MM.1S (cell line): ENCODE results near the gene NHP2.

ENCODE experiments used
- EZH2 ChIP-seq: fragments of 300-600 bp; sonication (generic); optimal IDR thresholded peaks from 2 replicates; pipeline ENCODE3; 2017; ENCODE audit warnings: low read depth, mild to moderate bottlenecking, antibody characterized with exemption, low read length, mixed read lengths
- EZH2phosphoT487 ChIP-seq: fragments of 300-600 bp; sonication (generic); IDR thresholded peaks from 2 replicates; pipeline ENCODE4 v1.6.1; 2018; ENCODE audit warnings: antibody characterized with exemption, low read length
- TF ChIP-seq, protein P1 (sequence below): fragments of 300-600 bp; sonication (generic); IDR thresholded peaks from 2 replicates; pipeline ENCODE4 v1.5.1; 2016; ENCODE audit warnings: antibody characterized with exemption, low read length, mixed read lengths

DNA sequence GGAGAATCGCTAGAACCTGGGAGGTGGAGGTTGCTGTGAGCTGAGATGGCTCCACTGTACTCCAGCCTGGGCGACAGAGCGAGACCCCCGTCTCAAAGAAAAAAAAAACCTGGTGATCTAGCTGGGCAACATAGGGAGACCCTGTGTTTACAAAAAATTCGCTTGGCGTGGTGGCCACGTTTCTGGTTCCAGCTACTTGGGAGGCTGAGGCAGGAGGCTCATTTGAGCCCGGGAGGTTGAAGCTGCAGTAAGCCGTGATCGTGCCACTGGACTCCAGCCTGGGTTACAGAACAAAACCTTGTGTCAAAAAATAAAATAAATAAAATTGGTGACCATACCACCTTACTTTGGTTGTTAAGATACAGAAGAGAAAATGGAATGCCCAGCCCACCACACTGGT is 48.9 kb upstream of the NHP2 start:
- TF ChIP-seq, protein P1, sequence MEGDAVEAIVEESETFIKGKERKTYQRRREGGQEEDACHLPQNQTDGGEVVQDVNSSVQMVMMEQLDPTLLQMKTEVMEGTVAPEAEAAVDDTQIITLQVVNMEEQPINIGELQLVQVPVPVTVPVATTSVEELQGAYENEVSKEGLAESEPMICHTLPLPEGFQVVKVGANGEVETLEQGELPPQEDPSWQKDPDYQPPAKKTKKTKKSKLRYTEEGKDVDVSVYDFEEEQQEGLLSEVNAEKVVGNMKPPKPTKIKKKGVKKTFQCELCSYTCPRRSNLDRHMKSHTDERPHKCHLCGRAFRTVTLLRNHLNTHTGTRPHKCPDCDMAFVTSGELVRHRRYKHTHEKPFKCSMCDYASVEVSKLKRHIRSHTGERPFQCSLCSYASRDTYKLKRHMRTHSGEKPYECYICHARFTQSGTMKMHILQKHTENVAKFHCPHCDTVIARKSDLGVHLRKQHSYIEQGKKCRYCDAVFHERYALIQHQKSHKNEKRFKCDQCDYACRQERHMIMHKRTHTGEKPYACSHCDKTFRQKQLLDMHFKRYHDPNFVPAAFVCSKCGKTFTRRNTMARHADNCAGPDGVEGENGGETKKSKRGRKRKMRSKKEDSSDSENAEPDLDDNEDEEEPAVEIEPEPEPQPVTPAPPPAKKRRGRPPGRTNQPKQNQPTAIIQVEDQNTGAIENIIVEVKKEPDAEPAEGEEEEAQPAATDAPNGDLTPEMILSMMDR = no peak
- no peak for TF ChIP-seq EZH2
- TF ChIP-seq EZH2phosphoT487 = no peak
